CD4-positive, CD25-positive, alpha-beta regulatory T cell (primary cell): ENCODE results near the gene GSG1L. TPM values are rescaled to one million over a fixed set of nuclear protein-coding genes. Genes with fewer than 3 reads are reported as not detected.
A peak's percentile ranks its signal among the peaks of the same experiment; 100 is the strongest.

ENCODE experiments used
- ATAC-seq, 2 donors: fragments of 150-1000 bp; cut with Tn5 transposase; one replicate each; pipeline ENCODE4 v1.10.0; 2021; ENCODE audit warnings: low read depth in 2 of 2, moderate number of reproducible peaks in 2 of 2, moderate library complexity in 1 of 2
- DNase-seq, 3 donors: peaks; one replicate each; pipeline versions ENCODE4 v3.0.0 to v3.0.0-alpha.2; 2012 to 2022; ENCODE audit warnings: mixed read lengths in 1 of 3
- H3K27ac ChIP-seq: one replicate; pipeline ENCODE4 v1.7.0; 2013; ENCODE audit warnings: mild to moderate bottlenecking, low read length; ENCODE audit not compliant: insufficient read depth, poor library complexity, severe bottlenecking
- H3K27me3 ChIP-seq: one replicate; pipeline ENCODE4 v1.7.0; 2013; ENCODE audit warnings: low read length; ENCODE audit not compliant: control insufficient read depth, insufficient read depth
- H3K36me3 ChIP-seq: one replicate; pipeline ENCODE4 v1.7.0; 2013; ENCODE audit warnings: mild to moderate bottlenecking, low read length, moderate library complexity; ENCODE audit not compliant: control insufficient read depth, insufficient read depth
- H3K4me1 ChIP-seq: 2 replicates; pipeline ENCODE4 v1.7.0; 2013; ENCODE audit warnings: mild to moderate bottlenecking, low read length; ENCODE audit not compliant: insufficient read depth, control insufficient read depth, poor library complexity, severe bottlenecking
- H3K4me3 ChIP-seq: one replicate; pipeline ENCODE4 v1.7.0; 2013; ENCODE audit warnings: low read depth, mild to moderate bottlenecking, low read length, moderate library complexity
- H3K9me3 ChIP-seq, 2 experiments: 1 replicate in 1 of 2; 2 replicates in 1 of 2; pipeline ENCODE4 v1.7.0; 2013; ENCODE audit warnings: low read length in 2 of 2, mild to moderate bottlenecking in 1 of 2, moderate library complexity in 1 of 2; ENCODE audit not compliant: control insufficient read depth in 2 of 2
- H3K27ac Mint-ChIP-seq, 3 donors: one replicate each; pipeline ENCODE4 v1.8.0; 2020 to 2022; ENCODE audit warnings: mild to moderate bottlenecking in 3 of 3, mixed read lengths in 3 of 3, moderate library complexity in 2 of 3
- H3K27me3 Mint-ChIP-seq: one replicate; pipeline ENCODE4 v1.8.0; 2022; ENCODE audit warnings: mild to moderate bottlenecking, mixed read lengths
- H3K36me3 Mint-ChIP-seq: one replicate; pipeline ENCODE4 v1.8.0; 2020; ENCODE audit warnings: mixed read lengths
- H3K4me1 Mint-ChIP-seq, 4 donors: one replicate each; pipeline ENCODE4 v1.8.0; 2020 to 2022; ENCODE audit warnings: mixed read lengths in 4 of 4, mild to moderate bottlenecking in 1 of 4
- H3K4me3 Mint-ChIP-seq, 4 donors: one replicate each; pipeline ENCODE4 v1.8.0; 2020 to 2022; ENCODE audit warnings: mild to moderate bottlenecking in 4 of 4, mixed read lengths in 4 of 4, moderate library complexity in 3 of 4
- H3K9me3 Mint-ChIP-seq, 7 donors: one replicate each; pipeline ENCODE4 v1.8.0; 2020 to 2022; ENCODE audit warnings: mixed read lengths in 7 of 7, mild to moderate bottlenecking in 3 of 7, moderate library complexity in 2 of 7
- polyA plus RNA-seq, 4 donors: library from polyadenylated mRNA; unstranded; fragments of 300-500 nt; fragmentation: Illumina TruSeq; gene quantifications; one replicate each; pipeline ENCODE4 v1.2.3, GENCODE V29; 2021
- total RNA-seq: library from RNA; stranded (reverse); gene quantifications from one replicate; pipeline ENCODE4 v1.2.3, GENCODE V29; 2022

Gene GSG1L
- total and polyA plus RNA-seq, 5 donors from 2014 or later = 0.15 TPM; not detected in 4

- Histone ChIP-seq H3K27ac (no peak overlapping the region), H3K4me3 (no peak overlapping the region), H3K4me1 (no peaks in the 10 kb centered on the region), H3K27me3 (no peaks in the 10 kb centered on the region), H3K36me3 (no peaks in the 10 kb centered on the region), H3K9me3 (no peaks in the 10 kb centered on the region)
- ATAC-seq (no peak), DNase-seq (no peak)
- Mint-ChIP-seq H3K4me1 (no peaks in the 10 kb centered on the region), H3K27ac (no peak overlapping the region), H3K36me3 (peaks cover 5% of the 10 kb centered on the region), H3K4me3 (no peak overlapping the region), H3K27me3 (no peaks in the 10 kb centered on the region), H3K9me3 (no peaks in the 10 kb centered on the region)
Measured at GRCh38 chr16:27779641-27780164, 283.8 kb downstream of the GSG1L start.

GRCh38 chr16:27778926-27779570 is 284.5 kb downstream of the GSG1L start:
- Mint-ChIP-seq H3K4me1 (no peaks in the 10 kb centered on the region), H3K36me3 (peaks cover 5% of the 10 kb centered on the region), H3K27ac (no peak overlapping the region), H3K4me3 (no peak overlapping the region), H3K9me3 (no peaks in the 10 kb centered on the region), H3K27me3 (no peaks in the 10 kb centered on the region)
- ATAC-seq (no peak), DNase-seq (no peak)
- Histone ChIP-seq H3K36me3 (no peaks in the 10 kb centered on the region), H3K4me3 (no peak overlapping the region), H3K27ac (no peak overlapping the region), H3K9me3 (no peaks in the 10 kb centered on the region), H3K27me3 (no peaks in the 10 kb centered on the region), H3K4me1 (no peaks in the 10 kb centered on the region)

GRCh38 chr16:27778171-27778925 is 285.2 kb downstream of the GSG1L start:
- Mint-ChIP-seq H3K4me1 (no peaks in the 10 kb centered on the region), H3K27me3 (no peaks in the 10 kb centered on the region), H3K36me3 (peaks cover 5% of the 10 kb centered on the region), H3K9me3 (no peaks in the 10 kb centered on the region), H3K27ac (peak overlapping the region in 1 of 3 donors; percentile 33), H3K4me3 (no peak overlapping the region)
- Histone ChIP-seq H3K4me1 (no peaks in the 10 kb centered on the region), H3K9me3 (no peaks in the 10 kb centered on the region), H3K27me3 (no peaks in the 10 kb centered on the region), H3K27ac (no peak overlapping the region), H3K4me3 (no peak overlapping the region), H3K36me3 (no peaks in the 10 kb centered on the region)
- ATAC-seq = no peak
- no peak for DNase-seq

- Mint-ChIP-seq H3K9me3 (no peaks in the 10 kb centered on the region), H3K4me1 (no peaks in the 10 kb centered on the region), H3K4me3 (no peak overlapping the region), H3K27me3 (no peaks in the 10 kb centered on the region), H3K36me3 (peaks cover 5% of the 10 kb centered on the region), H3K27ac (no peak overlapping the region)
- Histone ChIP-seq H3K9me3 (no peaks in the 10 kb centered on the region), H3K4me1 (no peaks in the 10 kb centered on the region), H3K36me3 (no peaks in the 10 kb centered on the region), H3K27me3 (no peaks in the 10 kb centered on the region), H3K27ac (no peak overlapping the region), H3K4me3 (no peak overlapping the region)
- no peak for DNase-seq
- no peak for ATAC-seq
Measured at GRCh38 chr16:27777527-27777926, 286.0 kb downstream of the GSG1L start.

GRCh38 chr16:27776556-27777225 is 286.8 kb downstream of the GSG1L start:
- Mint-ChIP-seq H3K27me3 (no peaks in the 10 kb centered on the region), H3K36me3 (peaks cover 5% of the 10 kb centered on the region), H3K4me3 (no peak overlapping the region), H3K27ac (no peak overlapping the region), H3K4me1 (no peaks in the 10 kb centered on the region), H3K9me3 (no peaks in the 10 kb centered on the region)
- no peaks in the 10 kb centered on the region for H3K9me3 ChIP-seq
- no peaks in the 10 kb centered on the region for H3K36me3 ChIP-seq
- H3K27me3 ChIP-seq = no peaks in the 10 kb centered on the region
- ATAC-seq = no peak
- no peak for DNase-seq
- no peaks in the 10 kb centered on the region for H3K4me1 ChIP-seq
- H3K4me3 ChIP-seq = no peak overlapping the region
- H3K27ac ChIP-seq = no peak overlapping the region

- Mint-ChIP-seq H3K27me3 (no peaks in the 10 kb centered on the region), H3K4me3 (no peak overlapping the region), H3K4me1 (no peaks in the 10 kb centered on the region), H3K36me3 (peaks cover 12% of the 10 kb centered on the region), H3K27ac (no peak overlapping the region), H3K9me3 (no peaks in the 10 kb centered on the region)
- DNase-seq = no peak
- peaks cover 5% of the 10 kb centered on the region for H3K36me3 ChIP-seq
- H3K4me1 ChIP-seq = no peaks in the 10 kb centered on the region
- no peaks in the 10 kb centered on the region for H3K9me3 ChIP-seq
- ATAC-seq = no peak
- H3K4me3 ChIP-seq = no peak overlapping the region
- H3K27me3 ChIP-seq = no peaks in the 10 kb centered on the region
- H3K27ac ChIP-seq = no peak overlapping the region
Measured at GRCh38 chr16:27775254-27775653, 288.3 kb downstream of the GSG1L start.

GRCh38 chr16:27774779-27775178 is 288.7 kb downstream of the GSG1L start:
- Mint-ChIP-seq H3K9me3 (no peaks in the 10 kb centered on the region), H3K27ac (no peak overlapping the region), H3K36me3 (peaks cover 16% of the 10 kb centered on the region), H3K27me3 (no peaks in the 10 kb centered on the region), H3K4me3 (no peak overlapping the region), H3K4me1 (no peaks in the 10 kb centered on the region)
- peaks cover 5% of the 10 kb centered on the region for H3K36me3 ChIP-seq
- no peaks in the 10 kb centered on the region for H3K4me1 ChIP-seq
- DNase-seq (no peak), ATAC-seq (no peak)
- no peaks in the 10 kb centered on the region for H3K9me3 ChIP-seq
- H3K27me3 ChIP-seq = no peaks in the 10 kb centered on the region
- H3K4me3 ChIP-seq = no peak overlapping the region
- no peak overlapping the region for H3K27ac ChIP-seq
